OCI-LY1 (cell line): Measurements from ENCODE around the gene FAHD1.

ENCODE experiments used
- H2AFZ ChIP-seq: fragments of 200-600 bp; sonication (generic), shearing (Covaris generic); 2 replicates; pipeline ENCODE4 v1.6.0; 2014; ENCODE audit warnings: antibody characterized with exemption, mild to moderate bottlenecking, low read length
- H3F3A ChIP-seq: fragments of 200-600 bp; sonication (generic), shearing (Covaris generic); 2 replicates; pipeline ENCODE4 v1.6.0; 2014; ENCODE audit warnings: mild to moderate bottlenecking, antibody characterized with exemption, low read length, moderate library complexity; ENCODE audit not compliant: insufficient read depth
- H3K27ac ChIP-seq: fragments of 200-600 bp; sonication (generic); 2 replicates; pipeline ENCODE4 v1.5.1; 2014; ENCODE audit warnings: low read length, mixed run types, mild to moderate bottlenecking, low read depth; ENCODE audit not compliant: poor library complexity, severe bottlenecking
- H3K27me3 ChIP-seq: fragments of 200-600 bp; sonication (generic); 2 replicates; pipeline ENCODE4 v1.6.0; 2014; ENCODE audit warnings: antibody characterized with exemption, mild to moderate bottlenecking, low read length, moderate library complexity; ENCODE audit not compliant: insufficient read depth
- H3K36me3 ChIP-seq: fragments of 200-600 bp; sonication (generic); 2 replicates; pipeline ENCODE4 v1.6.1; 2014; ENCODE audit warnings: mild to moderate bottlenecking, antibody characterized with exemption, low read length, moderate library complexity, mixed read lengths; ENCODE audit not compliant: insufficient read depth
- H3K4me1 ChIP-seq: fragments of 200-600 bp; sonication (generic); 2 replicates; pipeline ENCODE4 v1.5.1; 2014; ENCODE audit warnings: mild to moderate bottlenecking, low read length, moderate library complexity; ENCODE audit not compliant: insufficient read depth, severe bottlenecking
- H3K4me2 ChIP-seq: fragments of 200-600 bp; sonication (generic), shearing (Covaris generic); 2 replicates; pipeline ENCODE4 v1.6.1; 2014; ENCODE audit warnings: low read length
- H3K4me3 ChIP-seq: fragments of 200-600 bp; sonication (generic); 2 replicates; pipeline ENCODE4 v1.5.1; 2014; ENCODE audit warnings: low read length, low read depth, mild to moderate bottlenecking, mixed read lengths; ENCODE audit not compliant: poor library complexity, severe bottlenecking
- H3K79me2 ChIP-seq: fragments of 200-600 bp; shearing (Covaris generic); 2 replicates; pipeline ENCODE4 v1.6.1; 2016; ENCODE audit warnings: mixed run types, low read length, mixed read lengths; ENCODE audit not compliant: insufficient read depth
- H3K9ac ChIP-seq: fragments of 200-600 bp; sonication (generic), shearing (Covaris generic); 2 replicates; pipeline ENCODE4 v1.6.1; 2014; ENCODE audit warnings: mild to moderate bottlenecking, low read length, mixed read lengths
- H3K9me2 ChIP-seq: fragments of 200-600 bp; sonication (generic), shearing (Covaris generic); 2 replicates; pipeline ENCODE4 v1.6.1; 2014; ENCODE audit warnings: low read depth, mild to moderate bottlenecking, low read length, mixed read lengths
- H3K9me3 ChIP-seq: fragments of 200-600 bp; shearing (Covaris generic); 2 replicates; pipeline ENCODE4 v1.6.1; 2014; ENCODE audit warnings: low read length, mixed read lengths
- H4K20me1 ChIP-seq: fragments of 200-600 bp; sonication (generic), shearing (Covaris generic); 2 replicates; pipeline ENCODE4 v1.6.0; 2016; ENCODE audit warnings: mild to moderate bottlenecking, low read length; ENCODE audit not compliant: insufficient read depth
- CTCF ChIP-seq: fragments of 200-600 bp; sonication (generic), shearing (Covaris generic); IDR thresholded peaks from 2 replicates; pipeline ENCODE4 v1.5.1; 2017; ENCODE audit warnings: mild to moderate bottlenecking, antibody characterized with exemption, low read length, moderate library complexity, mixed read lengths
- EZH2 ChIP-seq: fragments of 200-600 bp; sonication (generic), shearing (Covaris generic); IDR thresholded peaks from 2 replicates; pipeline ENCODE4 v1.8.0; 2017; ENCODE audit warnings: borderline replicate concordance, mixed run types, mild to moderate bottlenecking, antibody characterized with exemption, low read length, moderate library complexity, mixed read lengths

The FAHD1 gene

GRCh38 chr16:1791943-1792812, 34.8 kb upstream of the FAHD1 start:
- H3K9ac ChIP-seq: no peak overlapping the region
- H3K27ac ChIP-seq: no peak overlapping the region
- H3K9me3 ChIP-seq: no peaks in the 10 kb centered on the region
- TF ChIP-seq CTCF: no peak
- no peak for TF ChIP-seq EZH2
- no peaks in the 10 kb centered on the region for H3F3A ChIP-seq
- H3K79me2 ChIP-seq: no peaks in the 10 kb centered on the region
- H2AFZ ChIP-seq: no peak overlapping the region
- no peaks in the 10 kb centered on the region for H4K20me1 ChIP-seq
- peaks cover 19% of the 10 kb centered on the region for H3K36me3 ChIP-seq
- no peak overlapping the region for H3K4me3 ChIP-seq
- H3K4me2 ChIP-seq: no peak overlapping the region
- no peaks in the 10 kb centered on the region for H3K4me1 ChIP-seq
- H3K27me3 ChIP-seq: no peaks in the 10 kb centered on the region
- no peaks in the 10 kb centered on the region for H3K9me2 ChIP-seq

GRCh38 chr16:1792836-1793577, 34.0 kb upstream of the FAHD1 start:
- H3K4me3 ChIP-seq: no peak overlapping the region
- no peaks in the 10 kb centered on the region for H3K27me3 ChIP-seq
- no peak overlapping the region for H3K4me2 ChIP-seq
- H3K9me3 ChIP-seq: peaks cover 2% of the 10 kb centered on the region; the same call in 1 of the 2 replicates
- TF ChIP-seq EZH2 (no peak), CTCF (no peak)
- H2AFZ ChIP-seq: no peak overlapping the region
- H3K27ac ChIP-seq: no peak overlapping the region
- H4K20me1 ChIP-seq: no peaks in the 10 kb centered on the region
- H3K4me1 ChIP-seq: no peaks in the 10 kb centered on the region
- H3K79me2 ChIP-seq: no peaks in the 10 kb centered on the region
- no peaks in the 10 kb centered on the region for H3F3A ChIP-seq
- no peaks in the 10 kb centered on the region for H3K9me2 ChIP-seq
- H3K36me3 ChIP-seq: peaks cover 15% of the 10 kb centered on the region
- no peak overlapping the region for H3K9ac ChIP-seq

DNA sequence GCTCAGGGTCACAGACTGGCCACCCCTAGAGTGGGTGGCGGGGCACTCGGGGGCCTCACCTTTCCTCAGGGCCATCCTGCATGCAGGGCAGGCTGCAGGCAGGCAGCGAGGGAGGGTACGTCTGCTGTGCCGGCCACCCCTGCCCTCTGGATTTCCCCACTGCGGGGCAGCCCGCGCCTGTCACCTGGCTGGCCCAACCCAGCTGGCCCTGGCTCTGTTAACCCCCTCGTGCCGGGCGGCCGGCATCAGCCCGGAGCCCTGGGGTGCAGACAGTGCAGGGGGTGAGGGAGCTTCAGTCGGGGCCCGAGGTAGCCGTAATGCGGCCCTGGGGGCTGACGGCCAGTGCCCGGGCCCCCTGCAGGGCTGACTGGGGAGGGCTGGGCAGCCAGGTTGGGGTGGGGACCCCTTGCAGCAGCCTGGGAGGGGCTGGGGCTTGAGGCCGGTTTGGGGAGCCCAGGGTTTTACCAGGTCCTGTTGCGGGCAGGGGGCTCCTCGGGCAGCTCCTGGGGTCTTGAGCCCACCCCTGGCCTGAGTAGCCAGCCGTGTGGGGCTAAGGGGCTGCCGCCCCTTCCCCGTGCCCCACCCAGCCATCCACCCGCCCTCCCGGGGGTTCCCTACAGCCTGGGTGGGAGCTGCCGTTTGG, 33.3 kb upstream of the FAHD1 start, which contains the start of gene IGFALS:
Gene IGFALS, minus strand, starts transcription at position 128 of the 643 bp plus-strand sequence. Its CDS starts 53 bp downstream, at position 75.
- H3K9me2 ChIP-seq: no peaks in the 10 kb centered on the region
- no peak within 1 kb of the TSS for H3K9ac ChIP-seq

More for the DNA sequence above, 33.3 kb upstream of the FAHD1 start, which contains the start of gene IGFALS:
- H3K27me3 ChIP-seq: no peaks in the 10 kb centered on the region
- H3K4me2 ChIP-seq: no peak within 1 kb of the TSS
- TF ChIP-seq EZH2 (no peak), CTCF (no peak)
- H3K36me3 ChIP-seq: peaks cover 9% of the 10 kb centered on the region
- no peaks in the 10 kb centered on the region for H3K4me1 ChIP-seq
- no peak within 1 kb of the TSS for H3K4me3 ChIP-seq
- H4K20me1 ChIP-seq: no peaks in the 10 kb centered on the region
- peaks cover 3% of the 10 kb centered on the region; the same call in 1 of the 2 replicates for H3K9me3 ChIP-seq
- no peaks in the 10 kb centered on the region for H3F3A ChIP-seq
- no peak within 1 kb of the TSS for H2AFZ ChIP-seq
- H3K27ac ChIP-seq: no peak within 1 kb of the TSS
- no peaks in the 10 kb centered on the region for H3K79me2 ChIP-seq
